ENCODE measurements around the gene IGSF21.

Gene IGSF21

DNA sequence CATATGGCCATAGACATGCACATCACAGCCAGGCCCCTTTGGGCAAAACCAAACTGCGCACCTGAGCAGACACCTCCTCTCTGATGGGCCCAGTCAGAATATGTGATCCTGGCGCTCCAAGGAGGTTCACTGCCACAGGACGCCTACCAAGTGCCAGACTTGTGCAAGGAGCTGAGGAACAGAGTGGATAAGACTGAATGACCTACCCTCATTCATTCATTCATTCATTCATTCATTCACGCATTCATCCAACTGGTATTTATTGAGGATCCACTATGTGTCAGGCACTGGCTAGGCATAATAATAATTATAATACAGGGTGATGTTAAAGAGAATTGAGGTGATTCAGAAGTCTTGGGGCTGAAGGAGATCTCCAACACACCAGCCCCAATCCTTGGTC, 2.4 kb upstream of the IGSF21 start:
- Histone ChIP-seq H3K27me3 (ENCODE audit: insufficient read depth, insufficient read length) (peaks cover 61% of the 10 kb centered on the region), H3K36me3 (ENCODE audit: insufficient read depth, insufficient read length, low read length) (no peaks in the 10 kb centered on the region), H3K9me3 (ENCODE audit: insufficient read depth, low read length) (no peaks in the 10 kb centered on the region), H3K9ac (ENCODE audit: insufficient read length, low read depth) (no peak overlapping the region), H3K4me1 (ENCODE audit: insufficient read depth, insufficient read length) (peaks cover 14% of the 10 kb centered on the region), H3K4me3 (ENCODE audit: insufficient read length, low read depth) (no peak overlapping the region)
- TF ChIP-seq SUZ12 (IDR thresholded peaks at IDR 0.05; ENCODE audit: extremely low read depth, insufficient read depth, insufficient read length) (no peak), YY1 (IDR thresholded peaks at IDR 0.05; ENCODE audit: insufficient read depth, insufficient read length) (no peak), ZNF274 (IDR thresholded peaks at IDR 0.05; ENCODE audit: low read depth, low read length) (no peak)
- no peak for DNase-seq (ENCODE audit: low read depth, low spot score)

DNA sequence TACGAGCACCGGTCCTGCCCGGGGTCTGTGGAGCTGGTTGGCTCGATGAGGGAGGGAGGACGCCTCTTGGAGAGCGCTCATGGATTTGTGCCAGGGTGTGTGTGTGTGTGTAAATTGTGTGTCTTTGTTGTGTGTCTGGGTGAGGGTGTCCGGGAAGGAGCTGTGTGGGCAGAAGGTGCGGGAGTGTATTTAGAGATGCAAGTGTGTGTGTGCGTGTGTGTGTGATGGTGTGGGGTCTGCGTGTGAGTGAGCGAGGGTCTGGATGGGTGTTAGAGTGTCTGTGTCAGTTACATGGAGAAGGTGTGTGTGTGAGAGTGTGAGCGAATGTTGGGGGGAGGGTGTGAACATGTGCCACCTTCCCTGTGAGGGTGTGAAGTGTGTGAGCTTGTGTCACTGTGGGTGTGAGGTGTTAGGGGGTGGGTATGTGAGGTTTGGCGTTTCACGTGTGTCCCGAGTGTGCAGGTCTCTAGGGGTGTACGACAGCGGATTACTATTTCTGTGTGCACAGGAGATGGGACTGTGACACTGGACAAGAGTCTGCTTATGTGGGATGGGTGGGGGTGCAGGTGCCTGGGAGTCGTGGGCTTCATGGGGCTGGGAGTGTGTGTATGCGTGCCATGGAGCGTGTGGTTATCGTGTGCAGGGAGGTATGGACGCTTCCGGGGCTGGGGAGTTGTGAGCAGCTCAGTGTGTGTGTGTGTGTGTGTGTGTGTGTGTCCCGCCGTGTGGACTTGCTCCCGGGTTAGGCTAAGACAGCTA, 880 bp downstream of the IGSF21 start:
- H3K9me3 ChIP-seq (ENCODE audit: insufficient read depth, low read length): no peaks in the 10 kb centered on the region
- TF ChIP-seq SUZ12 (IDR thresholded peaks at IDR 0.05; ENCODE audit: extremely low read depth, insufficient read depth, insufficient read length) (no peak), YY1 (IDR thresholded peaks at IDR 0.05; ENCODE audit: insufficient read depth, insufficient read length) (no peak), ZNF274 (IDR thresholded peaks at IDR 0.05; ENCODE audit: low read depth, low read length) (no peak)
- H3K27me3 ChIP-seq (ENCODE audit: insufficient read depth, insufficient read length): peaks cover 81% of the 10 kb centered on the region
- peak overlapping the region; percentile 53 for H3K4me3 ChIP-seq (ENCODE audit: insufficient read length, low read depth)
- H3K36me3 ChIP-seq (ENCODE audit: insufficient read depth, insufficient read length, low read length): no peaks in the 10 kb centered on the region
- DNase-seq (ENCODE audit: low read depth, low spot score): no peak
- H3K9ac ChIP-seq (ENCODE audit: insufficient read length, low read depth): peak overlapping the region; percentile 74
- peaks cover 17% of the 10 kb centered on the region for H3K4me1 ChIP-seq (ENCODE audit: insufficient read depth, insufficient read length)

DNA sequence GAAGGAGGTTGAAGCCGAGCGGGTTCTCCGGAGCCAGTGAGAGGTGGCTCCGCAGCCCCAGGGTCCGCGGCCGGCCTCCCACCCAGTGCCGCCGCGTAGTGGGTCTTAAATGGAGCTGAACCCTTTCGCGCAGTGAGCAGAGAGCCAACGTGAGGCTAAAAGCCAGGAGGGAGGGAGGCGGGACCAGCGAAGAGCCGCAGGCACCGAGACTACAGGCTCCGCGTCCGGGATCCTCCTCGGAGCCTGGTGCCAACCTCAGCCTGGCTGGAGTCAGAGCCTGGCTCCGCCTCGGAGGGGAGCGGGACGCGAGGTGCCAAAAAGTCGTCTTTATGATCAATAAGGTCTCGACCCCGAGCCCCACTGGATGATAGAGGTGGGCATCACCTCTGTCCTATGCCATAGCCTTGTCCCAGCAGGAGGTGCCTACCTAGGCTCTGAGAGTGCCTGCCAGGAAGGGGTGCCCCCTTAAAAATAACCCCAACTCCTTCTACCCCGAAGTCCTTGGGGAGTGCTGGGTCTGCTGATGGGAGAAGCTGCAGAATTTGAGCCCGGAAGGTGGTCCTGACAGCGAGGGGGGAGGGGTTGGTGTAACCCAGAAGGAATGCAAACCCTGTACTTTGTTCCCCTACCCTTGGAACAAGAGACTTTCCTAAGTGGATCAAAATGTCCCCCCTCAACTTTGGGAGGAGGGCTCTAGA, 1.6 kb downstream of the IGSF21 start:
- no peak for DNase-seq (ENCODE audit: low read depth, low spot score)
- Histone ChIP-seq H3K9ac (ENCODE audit: insufficient read length, low read depth) (peak overlapping the region; percentile 74), H3K27me3 (ENCODE audit: insufficient read depth, insufficient read length) (peaks cover 79% of the 10 kb centered on the region), H3K36me3 (ENCODE audit: insufficient read depth, insufficient read length, low read length) (no peaks in the 10 kb centered on the region), H3K9me3 (ENCODE audit: insufficient read depth, low read length) (no peaks in the 10 kb centered on the region), H3K4me1 (ENCODE audit: insufficient read depth, insufficient read length) (peaks cover 17% of the 10 kb centered on the region), H3K4me3 (ENCODE audit: insufficient read length, low read depth) (peak overlapping the region; percentile 53)
- peak; percentile 77 for TF ChIP-seq SUZ12 (IDR thresholded peaks at IDR 0.05; ENCODE audit: extremely low read depth, insufficient read depth, insufficient read length)
- no peak for TF ChIP-seq YY1 (IDR thresholded peaks at IDR 0.05; ENCODE audit: insufficient read depth, insufficient read length)

DNA sequence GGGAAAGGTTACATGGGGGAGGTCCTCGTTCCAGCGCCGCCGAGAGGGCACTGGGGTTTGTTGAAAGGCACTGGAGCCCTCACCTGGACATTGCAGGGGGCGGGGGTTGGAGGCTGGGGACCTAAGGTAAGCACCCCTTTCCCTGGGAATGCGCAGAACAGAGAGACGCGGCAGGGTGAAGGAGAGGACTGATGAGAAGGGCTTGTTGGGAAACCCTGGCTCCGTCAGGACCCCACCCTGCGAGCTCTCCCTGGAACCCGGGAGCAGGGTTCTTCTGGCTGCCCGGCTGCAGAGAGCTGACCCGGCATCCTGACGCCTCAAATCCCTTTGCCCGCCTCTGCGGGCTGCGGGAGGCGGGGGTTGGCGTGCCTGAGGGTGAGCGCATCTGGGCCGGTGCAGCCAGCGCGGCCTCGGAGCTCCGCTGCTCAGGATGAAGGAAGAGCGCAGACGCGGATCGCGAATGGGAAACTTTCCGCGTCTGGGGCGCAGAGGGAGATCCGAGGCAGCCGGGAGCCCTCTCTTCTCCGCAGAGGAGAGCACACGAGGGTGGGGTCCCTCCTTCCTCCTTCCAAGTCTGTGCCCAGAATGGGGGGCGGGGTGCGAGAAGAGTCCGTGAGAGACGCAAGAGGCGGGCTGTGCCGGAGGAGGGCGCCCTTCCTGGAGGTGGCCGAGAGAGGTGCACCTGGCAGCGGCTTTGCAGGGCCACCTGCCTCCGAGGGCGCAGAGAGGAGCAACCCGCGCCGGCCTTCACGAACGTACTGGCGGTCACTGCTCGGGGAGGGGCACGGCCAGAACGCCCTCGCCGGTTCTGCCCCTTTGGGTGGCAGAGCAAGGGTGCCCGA, 2.4 kb downstream of the IGSF21 start:
- no peak for TF ChIP-seq YY1 (IDR thresholded peaks at IDR 0.05; ENCODE audit: insufficient read depth, insufficient read length)
- TF ChIP-seq ZNF274 (IDR thresholded peaks at IDR 0.05; ENCODE audit: low read depth, low read length): no peak
- TF ChIP-seq SUZ12 (IDR thresholded peaks at IDR 0.05; ENCODE audit: extremely low read depth, insufficient read depth, insufficient read length): peak; percentile 37
- peak overlapping the region; percentile 32 for H3K4me3 ChIP-seq (ENCODE audit: insufficient read length, low read depth)
- H3K36me3 ChIP-seq (ENCODE audit: insufficient read depth, insufficient read length, low read length): no peaks in the 10 kb centered on the region
- peaks cover 17% of the 10 kb centered on the region for H3K4me1 ChIP-seq (ENCODE audit: insufficient read depth, insufficient read length)
- H3K9ac ChIP-seq (ENCODE audit: insufficient read length, low read depth): peak overlapping the region; percentile 50
- H3K9me3 ChIP-seq (ENCODE audit: insufficient read depth, low read length): no peaks in the 10 kb centered on the region
- no peak for DNase-seq (ENCODE audit: low read depth, low spot score)
- H3K27me3 ChIP-seq (ENCODE audit: insufficient read depth, insufficient read length): peaks cover 85% of the 10 kb centered on the region

DNA sequence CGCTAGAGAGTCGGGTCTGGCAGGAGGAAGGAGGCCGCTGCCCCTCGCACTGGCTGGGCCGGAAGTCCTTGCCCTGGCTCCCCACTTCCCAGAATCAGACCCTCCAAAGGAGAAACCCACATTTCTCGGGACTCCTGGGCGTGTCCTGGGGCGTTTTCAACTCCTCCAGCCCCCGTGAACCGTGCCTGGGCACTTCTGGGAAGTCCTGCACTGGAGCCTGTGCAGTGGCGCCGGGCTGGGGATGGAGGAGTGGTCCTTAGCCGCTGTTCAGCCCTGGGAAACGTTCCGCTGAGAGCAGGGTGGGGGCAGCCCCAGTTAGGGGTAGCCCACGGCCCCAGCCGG, 3.0 kb downstream of the IGSF21 start:
- Histone ChIP-seq H3K9ac (ENCODE audit: insufficient read length, low read depth) (no peak overlapping the region), H3K36me3 (ENCODE audit: insufficient read depth, insufficient read length, low read length) (no peaks in the 10 kb centered on the region), H3K27me3 (ENCODE audit: insufficient read depth, insufficient read length) (peaks cover 86% of the 10 kb centered on the region), H3K4me3 (ENCODE audit: insufficient read length, low read depth) (peak overlapping the region; percentile 32), H3K4me1 (ENCODE audit: insufficient read depth, insufficient read length) (peaks cover 17% of the 10 kb centered on the region), H3K9me3 (ENCODE audit: insufficient read depth, low read length) (no peaks in the 10 kb centered on the region)
- no peak for DNase-seq (ENCODE audit: low read depth, low spot score)
- TF ChIP-seq SUZ12 (IDR thresholded peaks at IDR 0.05; ENCODE audit: extremely low read depth, insufficient read depth, insufficient read length) (no peak), ZNF274 (IDR thresholded peaks at IDR 0.05; ENCODE audit: low read depth, low read length) (no peak), YY1 (IDR thresholded peaks at IDR 0.05; ENCODE audit: insufficient read depth, insufficient read length) (no peak)

DNA sequence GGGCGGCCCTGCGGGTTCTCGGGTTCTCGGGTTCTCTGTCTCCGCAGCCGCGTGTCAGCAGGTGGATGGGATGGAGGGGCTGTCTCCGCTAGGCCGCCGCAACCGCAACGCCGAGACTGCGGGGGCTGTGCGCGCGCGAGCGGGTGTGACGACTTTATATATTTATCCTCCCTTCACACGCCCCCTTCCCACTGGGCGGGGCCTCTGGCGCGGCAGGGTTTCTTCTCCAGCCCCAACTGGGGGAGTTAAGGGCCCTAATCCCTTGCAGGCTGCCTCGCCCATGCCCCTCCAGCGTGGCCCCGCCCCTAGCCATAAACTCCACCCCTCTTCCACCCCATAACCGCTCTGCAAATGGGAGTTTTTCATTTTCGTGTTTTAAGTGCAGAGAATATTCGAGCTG, 3.4 kb downstream of the IGSF21 start:
- H3K4me1 ChIP-seq (ENCODE audit: insufficient read depth, insufficient read length): peaks cover 17% of the 10 kb centered on the region
- H3K36me3 ChIP-seq (ENCODE audit: insufficient read depth, insufficient read length, low read length): no peaks in the 10 kb centered on the region
- no peak for DNase-seq (ENCODE audit: low read depth, low spot score)
- H3K27me3 ChIP-seq (ENCODE audit: insufficient read depth, insufficient read length): peaks cover 82% of the 10 kb centered on the region
- TF ChIP-seq ZNF274 (IDR thresholded peaks at IDR 0.05; ENCODE audit: low read depth, low read length) (no peak), YY1 (IDR thresholded peaks at IDR 0.05; ENCODE audit: insufficient read depth, insufficient read length) (no peak), SUZ12 (IDR thresholded peaks at IDR 0.05; ENCODE audit: extremely low read depth, insufficient read depth, insufficient read length) (no peak)
- no peaks in the 10 kb centered on the region for H3K9me3 ChIP-seq (ENCODE audit: insufficient read depth, low read length)
- H3K9ac ChIP-seq (ENCODE audit: insufficient read length, low read depth): no peak overlapping the region
- peak overlapping the region; percentile 32 for H3K4me3 ChIP-seq (ENCODE audit: insufficient read length, low read depth)
